DMS53 treated with DMSO at 0.1 percent for 48 hours (cell line): Measurements from ENCODE around the gene NIPAL3.
"Not testable (repeated sequence)": the region's sequence is repeated elsewhere in the genome, so short reads cannot be mapped to it uniquely, and the experiment has no call there.

Experiments used
- DNase-seq: peaks from one replicate; lab custom pipeline; 2025; ENCODE audit not compliant: unreplicated experiment; lab: John Stamatoyannopoulos, UW

NIPAL3 gene

DNA sequence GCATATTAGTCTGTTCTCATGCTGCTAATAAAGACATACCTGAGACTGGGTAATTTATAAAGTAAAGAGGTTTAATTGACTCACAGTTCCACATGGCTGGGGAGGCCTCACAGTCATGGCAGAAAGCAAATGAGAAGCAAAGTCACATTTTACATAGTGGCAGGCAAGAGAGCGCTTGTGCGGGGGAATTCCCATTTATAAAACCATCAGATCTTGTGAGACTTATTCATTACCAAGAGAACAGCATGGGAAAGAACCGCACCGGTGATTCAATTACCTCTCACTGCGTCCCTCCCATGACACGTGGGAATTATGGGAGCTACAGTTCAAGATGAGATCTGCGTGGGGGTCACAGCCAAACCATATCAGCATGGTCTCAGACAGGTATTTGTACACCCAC lies 72.6 kb downstream of the NIPAL3 start:
- not testable (repeated sequence) for DNase-seq

DNA sequence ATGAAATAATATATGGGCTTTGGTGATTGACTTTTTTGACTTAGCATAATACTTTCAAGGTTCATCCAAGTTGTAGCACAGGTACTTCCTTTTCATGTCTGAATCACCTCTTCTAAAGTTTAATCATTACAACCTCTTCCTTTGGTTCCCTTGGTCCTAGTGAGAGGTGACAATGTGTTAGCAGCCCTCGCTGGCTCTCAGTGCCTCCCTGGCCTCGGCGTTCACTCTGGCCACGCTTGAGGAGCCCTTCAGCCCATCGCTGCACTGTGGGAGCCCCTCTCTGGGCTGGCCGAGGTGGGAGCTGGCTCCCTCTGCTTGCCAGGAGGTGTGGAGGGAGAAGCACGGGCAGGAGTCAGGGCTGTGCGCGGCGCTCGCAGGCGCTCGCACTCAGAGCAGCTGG lies 74.1 kb downstream of the NIPAL3 start:
- DNase-seq = no peak

DNA sequence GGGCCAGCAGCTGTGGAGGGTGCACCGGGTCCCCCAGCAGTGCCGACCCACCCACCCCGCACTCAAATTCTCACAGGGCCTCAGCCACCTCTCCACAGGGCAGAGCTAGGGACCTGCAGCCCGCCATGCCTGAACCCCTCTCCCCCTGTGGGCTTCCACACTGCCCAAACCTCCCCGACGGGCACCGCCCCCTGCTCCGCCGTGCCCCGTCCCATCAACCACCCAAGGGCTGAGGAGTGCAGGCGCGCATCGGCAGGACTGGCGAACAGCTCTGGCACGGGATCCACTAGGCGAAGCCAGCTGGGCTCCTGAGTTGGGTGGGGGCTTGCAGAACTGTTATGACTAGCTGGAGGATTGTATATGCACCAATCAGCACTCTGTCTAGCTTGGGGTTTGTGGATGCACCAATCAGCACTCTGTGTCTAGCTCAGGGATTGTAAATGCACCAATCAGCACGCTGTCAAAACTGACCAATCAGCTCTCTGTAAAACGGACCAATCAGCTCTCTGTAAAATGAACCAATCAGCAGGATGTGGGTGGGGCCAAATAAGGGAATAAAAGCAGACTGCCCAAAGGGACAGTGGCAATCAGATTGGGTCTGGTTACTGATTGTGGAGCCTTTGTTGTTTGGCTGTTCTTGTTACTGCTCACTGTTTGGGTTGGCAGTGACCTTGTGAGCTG lies 74.6 kb downstream of the NIPAL3 start:
- DNase-seq = no peak

DNA sequence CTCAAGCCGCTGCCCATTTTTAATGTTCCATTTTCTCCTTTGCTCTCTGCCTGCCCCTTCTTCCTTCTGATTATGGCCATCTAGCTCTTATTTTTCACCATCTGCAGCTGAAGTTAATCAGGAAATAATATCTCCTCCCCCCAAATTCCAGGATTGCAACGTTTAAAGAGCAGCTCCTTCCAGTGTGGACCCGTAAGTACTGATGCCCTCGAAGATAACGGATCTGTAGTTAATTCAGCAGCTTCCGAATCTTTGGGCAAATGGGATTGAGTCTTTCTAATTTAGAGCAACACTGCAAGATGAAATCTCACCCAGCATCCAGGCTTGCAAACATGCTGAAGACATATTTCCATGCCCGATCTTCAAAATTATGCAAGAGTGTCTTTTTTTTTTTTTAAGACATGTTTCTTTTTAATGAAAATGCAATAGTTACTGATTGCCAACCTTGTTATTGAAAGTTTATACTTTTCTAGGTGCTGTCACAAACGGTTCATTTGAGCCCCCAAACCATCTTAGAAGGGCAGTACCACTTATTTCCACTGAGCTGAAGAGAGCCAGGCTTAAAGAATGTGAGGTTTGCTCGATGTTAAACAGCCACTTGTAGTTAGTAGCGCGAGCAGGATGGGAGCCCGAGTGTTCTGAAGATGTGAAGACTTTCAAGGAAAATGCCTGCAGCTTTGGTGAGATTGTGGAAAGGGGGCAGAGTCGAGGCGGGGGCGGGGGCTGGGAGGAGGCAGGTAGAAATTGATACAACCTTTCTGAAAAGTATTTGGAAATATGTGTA lies 76.2 kb downstream of the NIPAL3 start:
- no peak for DNase-seq

DNA sequence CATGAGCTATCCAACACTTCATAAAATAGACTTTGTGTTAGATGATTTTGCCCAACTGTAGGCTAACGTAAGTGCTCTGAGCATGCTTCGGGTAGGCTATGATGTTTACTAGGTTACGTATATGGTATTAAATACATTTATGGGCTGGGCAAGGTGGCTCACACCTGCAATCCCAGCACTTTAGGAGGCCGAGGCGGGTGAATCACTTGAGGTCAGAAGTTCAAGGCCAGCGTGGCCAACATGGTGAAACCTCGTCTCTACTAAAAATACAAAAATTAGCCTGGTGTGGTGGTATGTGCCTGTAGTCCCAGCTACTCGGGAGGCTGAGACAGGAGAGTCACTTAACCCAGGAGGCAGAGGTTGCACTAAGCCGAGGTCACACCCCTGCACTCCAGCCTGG lies 77.3 kb downstream of the NIPAL3 start:
- DNase-seq = not testable (repeated sequence)

- DNase-seq = no peak
These were observed 78.2 kb downstream of the NIPAL3 start for GRCh38 chr1:24493785-24494184.

DNA sequence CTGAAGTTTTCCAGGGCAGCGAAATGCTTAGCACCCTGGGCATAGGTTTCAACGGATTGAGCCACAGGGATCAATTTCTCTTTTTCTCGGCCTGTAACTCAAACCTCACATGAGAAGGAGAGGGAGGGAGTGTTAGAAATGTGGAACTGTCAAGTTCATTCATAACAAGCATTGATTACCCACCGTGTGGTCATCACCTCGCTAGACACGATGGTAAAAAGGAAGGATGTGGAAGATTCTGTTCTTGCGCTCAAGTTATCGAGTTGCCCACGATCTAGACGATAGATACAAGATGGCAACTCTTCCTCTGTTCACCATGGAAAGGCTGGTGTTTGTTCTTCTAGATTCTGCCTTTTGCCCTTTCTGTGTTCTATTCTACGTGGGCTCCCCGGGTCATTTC lies 83.0 kb downstream of the NIPAL3 start:
- DNase-seq = no peak

- DNase-seq = no peak
These were observed 84.9 kb downstream of the NIPAL3 start for GRCh38 chr1:24500448-24501048.

DNA sequence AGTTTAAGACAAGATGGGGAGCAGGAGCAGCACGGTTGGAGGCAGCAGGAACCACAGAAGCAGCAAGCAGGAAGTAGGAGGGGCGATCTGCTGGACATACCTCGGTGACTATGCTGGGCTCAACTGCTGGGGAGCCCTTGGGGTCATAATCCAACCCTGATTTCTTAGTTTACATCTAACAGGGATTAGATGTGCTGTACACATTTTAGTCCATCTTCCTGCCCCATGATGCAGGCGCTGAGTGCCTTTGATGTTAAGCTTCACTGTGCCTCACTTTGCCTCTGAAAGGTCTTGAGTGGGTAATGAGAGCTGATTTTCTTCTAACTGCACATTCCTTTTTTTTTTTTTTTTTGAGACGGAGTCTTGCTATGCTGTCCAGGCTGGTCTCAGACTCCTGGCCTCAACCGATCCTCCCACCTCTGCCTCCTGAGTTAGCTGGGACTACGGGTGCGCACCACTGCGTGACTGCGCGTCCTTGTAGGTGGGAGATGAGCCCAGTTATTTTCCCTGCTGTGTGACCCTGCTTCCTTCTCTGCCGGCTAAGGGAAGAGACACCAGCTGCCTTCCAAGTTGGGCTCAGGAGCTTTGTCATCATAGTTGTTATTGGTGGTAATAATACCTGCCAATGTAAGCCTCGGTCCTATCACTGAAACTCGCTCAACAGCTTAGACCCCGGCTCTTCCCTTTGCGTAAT lies 85.9 kb downstream of the NIPAL3 start:
- DNase-seq = peak; percentile 75

- DNase-seq = peak; percentile 79
These were observed 86.6 kb downstream of the NIPAL3 start for GRCh38 chr1:24502065-24502708.

GRCh38 chr1:24502709-24503058 lies 87.1 kb downstream of the NIPAL3 start, which contains the start of gene RCAN3:
Gene RCAN3 (plus strand): TSS chr1:24502836. CDS start chr1:24514373, 11,537 bp downstream.
- peak; percentile 71 for DNase-seq

DNA sequence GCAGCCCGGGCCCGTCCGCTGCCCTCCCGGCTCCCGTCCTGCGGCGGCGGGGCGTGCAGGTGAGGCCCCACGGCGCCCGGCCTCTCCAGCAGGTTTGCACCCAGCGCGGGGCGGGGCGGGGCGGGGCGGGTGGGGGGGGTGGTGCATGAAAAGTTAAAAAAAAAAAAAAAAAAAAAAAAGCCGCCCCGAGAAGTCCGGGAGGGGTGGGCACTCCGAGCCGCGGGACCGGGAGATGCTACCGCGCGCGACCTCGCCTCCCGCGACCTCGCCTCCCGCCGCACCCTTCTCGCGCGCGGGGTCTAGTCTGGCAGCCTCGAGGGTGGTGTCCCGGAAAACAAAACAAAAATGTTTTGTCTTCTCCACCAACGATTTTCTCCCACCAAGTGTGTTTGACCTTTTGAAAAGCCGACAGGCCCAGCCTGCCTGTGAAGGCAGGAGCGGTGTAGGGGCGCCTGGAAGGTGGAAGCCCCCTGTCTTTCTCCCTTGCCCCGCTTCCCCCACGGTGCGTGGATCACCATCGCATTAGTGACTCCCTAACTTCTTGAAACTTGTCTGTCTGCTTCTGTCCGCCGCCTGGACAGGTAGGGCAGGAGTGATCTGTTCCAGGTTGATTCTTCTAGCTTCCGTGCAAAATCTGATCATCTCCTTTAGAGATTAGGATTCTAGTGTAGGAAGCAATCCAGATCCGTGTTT lies 87.6 kb downstream of the NIPAL3 start:
- DNase-seq = no peak

DNA sequence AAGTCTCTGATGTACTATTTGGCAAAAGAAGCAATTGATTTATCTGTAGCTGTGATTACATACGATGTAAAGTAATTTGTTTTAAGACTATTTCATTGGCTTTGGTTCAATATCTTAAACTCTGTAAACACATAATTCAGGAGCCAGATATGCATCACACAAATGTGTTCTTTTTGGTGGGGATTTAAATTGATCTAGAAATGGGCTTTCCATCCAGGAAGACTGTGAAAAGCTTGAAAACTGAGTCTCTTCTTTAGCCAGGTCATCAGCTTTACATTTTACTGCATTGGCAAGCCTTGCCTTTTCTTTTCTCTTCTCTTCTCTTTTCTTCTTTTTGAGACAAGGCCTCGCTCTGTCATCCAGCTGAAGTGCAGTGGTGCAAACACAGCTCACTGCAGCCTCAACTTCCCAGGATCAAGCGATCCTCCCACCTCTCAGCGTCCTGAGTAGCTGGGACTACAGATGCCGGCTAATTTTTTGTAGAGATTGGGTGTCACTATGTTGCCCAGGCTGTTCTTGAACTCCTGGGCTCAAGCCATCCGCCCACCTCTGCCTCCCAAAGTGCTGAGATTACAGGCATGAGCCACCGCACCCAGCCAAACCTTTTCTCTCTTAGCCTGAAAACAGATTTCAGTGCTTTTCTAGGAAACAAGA lies 88.4 kb downstream of the NIPAL3 start:
- DNase-seq = no peak

- DNase-seq = no peak
These were observed 89.0 kb downstream of the NIPAL3 start for GRCh38 chr1:24504560-24504959.

- DNase-seq = no peak
These were observed 90.2 kb downstream of the NIPAL3 start for GRCh38 chr1:24505816-24506215.

GRCh38 chr1:24506691-24507381 lies 91.2 kb downstream of the NIPAL3 start:
- DNase-seq = no peak

DNA sequence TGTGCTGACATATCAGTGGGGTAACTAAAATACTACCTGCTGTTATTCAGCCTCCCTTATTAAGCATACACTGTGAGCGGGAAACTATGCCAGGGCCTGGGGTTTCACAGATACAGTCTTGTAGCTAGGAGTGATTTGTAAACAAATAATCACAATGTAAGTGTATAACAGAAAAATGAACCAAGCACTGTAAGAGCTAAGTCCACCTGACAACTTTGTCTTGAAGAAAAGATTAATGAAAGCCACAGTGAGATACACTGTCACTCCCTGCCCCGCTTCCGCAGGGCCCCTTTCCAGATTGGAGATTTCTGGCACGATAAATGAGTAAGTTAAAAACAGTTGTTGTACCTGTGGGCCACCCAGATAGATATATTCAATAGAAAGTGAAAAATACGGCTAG lies 91.8 kb downstream of the NIPAL3 start:
- no peak for DNase-seq

DNA sequence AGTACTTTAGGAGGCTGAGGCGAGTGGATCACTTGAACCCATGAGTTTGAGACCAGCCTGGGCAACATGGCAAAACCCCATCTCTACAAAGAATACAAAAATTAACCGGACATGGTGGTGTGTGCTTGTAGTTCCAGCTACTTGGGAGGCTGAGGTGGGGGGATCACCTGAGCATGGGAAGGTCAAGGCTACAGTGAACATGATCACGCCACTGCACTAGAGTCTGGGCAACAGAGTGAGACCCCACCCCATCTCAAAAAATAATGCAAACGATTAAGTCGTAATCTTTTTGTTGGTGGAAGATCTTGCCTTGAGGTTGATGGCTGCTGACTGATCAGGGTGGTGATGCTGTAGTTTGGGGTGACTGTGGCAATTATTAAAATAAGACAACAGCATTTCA lies 93.3 kb downstream of the NIPAL3 start:
- no peak for DNase-seq

DNA sequence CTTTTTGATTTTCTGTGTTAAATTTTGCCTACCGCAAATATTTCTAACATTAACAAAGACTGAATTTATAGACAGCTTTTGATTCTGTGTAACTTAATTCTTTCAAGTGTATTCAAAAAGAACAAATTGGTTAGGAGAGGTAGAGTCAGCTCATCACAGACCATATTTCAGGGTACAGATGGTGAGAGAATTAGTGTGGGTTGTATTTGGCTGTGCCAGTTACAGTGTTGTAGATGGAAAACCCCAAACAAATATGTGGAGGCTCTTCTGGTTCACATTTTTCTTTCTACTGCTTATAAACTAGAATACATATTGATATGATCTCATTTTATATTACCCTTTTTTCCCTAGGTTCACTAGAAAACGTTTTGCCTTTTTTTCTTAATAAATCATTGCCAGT lies 98.1 kb downstream of the NIPAL3 start:
- DNase-seq = no peak
